ENCODE measurements around the gene ERMAP.
"Not testable (repeated sequence)": the region's sequence is repeated elsewhere in the genome, so short reads cannot be mapped to it uniquely, and the experiment has no call there.

DNA sequence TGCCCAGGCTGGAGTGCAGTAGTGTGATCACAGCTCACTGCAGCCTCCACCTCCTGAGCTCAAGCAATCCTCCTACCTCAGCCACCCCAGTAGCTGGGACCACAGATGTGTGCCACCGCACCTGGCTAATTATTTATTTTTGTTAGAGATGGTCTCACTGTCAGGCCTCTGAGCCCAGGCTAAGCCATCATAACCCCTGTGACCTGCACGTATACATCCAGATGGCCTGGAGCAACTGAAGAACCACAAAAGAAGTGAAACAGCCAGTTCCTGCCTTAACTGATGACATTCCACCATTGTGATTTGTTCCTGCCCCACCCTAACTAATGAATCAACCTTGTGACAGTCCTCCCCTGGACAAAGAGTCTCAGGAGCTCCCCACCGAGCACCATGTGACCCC is 39.6 kb downstream of the ERMAP start:
- TF ChIP-seq, protein P1, sequence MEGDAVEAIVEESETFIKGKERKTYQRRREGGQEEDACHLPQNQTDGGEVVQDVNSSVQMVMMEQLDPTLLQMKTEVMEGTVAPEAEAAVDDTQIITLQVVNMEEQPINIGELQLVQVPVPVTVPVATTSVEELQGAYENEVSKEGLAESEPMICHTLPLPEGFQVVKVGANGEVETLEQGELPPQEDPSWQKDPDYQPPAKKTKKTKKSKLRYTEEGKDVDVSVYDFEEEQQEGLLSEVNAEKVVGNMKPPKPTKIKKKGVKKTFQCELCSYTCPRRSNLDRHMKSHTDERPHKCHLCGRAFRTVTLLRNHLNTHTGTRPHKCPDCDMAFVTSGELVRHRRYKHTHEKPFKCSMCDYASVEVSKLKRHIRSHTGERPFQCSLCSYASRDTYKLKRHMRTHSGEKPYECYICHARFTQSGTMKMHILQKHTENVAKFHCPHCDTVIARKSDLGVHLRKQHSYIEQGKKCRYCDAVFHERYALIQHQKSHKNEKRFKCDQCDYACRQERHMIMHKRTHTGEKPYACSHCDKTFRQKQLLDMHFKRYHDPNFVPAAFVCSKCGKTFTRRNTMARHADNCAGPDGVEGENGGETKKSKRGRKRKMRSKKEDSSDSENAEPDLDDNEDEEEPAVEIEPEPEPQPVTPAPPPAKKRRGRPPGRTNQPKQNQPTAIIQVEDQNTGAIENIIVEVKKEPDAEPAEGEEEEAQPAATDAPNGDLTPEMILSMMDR (IDR thresholded peaks at IDR 0.05), result not testable (repeated sequence)
- not testable (repeated sequence) for TF ChIP-seq POLR2A (IDR thresholded peaks at IDR 0.05)

Data from Peyer's patch (tissue), 4 donors.